Activated CD4-positive, alpha-beta T cell treated with anti-CD3 and anti-CD28 coated beads for 4 hours (primary cell): Measurements from ENCODE around the gene GRIN1.
"Not testable (repeated sequence)": the region's sequence is repeated elsewhere in the genome, so short reads cannot be mapped to it uniquely, and the experiment has no call there.

Source experiments
- DNase-seq, 2 donors: peaks; one replicate each; pipeline ENCODE4 v3.0.0-alpha.2; 2020

GRIN1 gene

GRCh38 chr9:137128862-137129455 is 10.0 kb upstream of the GRIN1 start:
- no peak for DNase-seq

GRCh38 chr9:137129456-137130175 is 9.3 kb upstream of the GRIN1 start:
- peak; percentile 84 to 86 for DNase-seq

GRCh38 chr9:137130176-137130755 is 8.7 kb upstream of the GRIN1 start:
- no peak for DNase-seq

- no peak for DNase-seq
Observed at GRCh38 chr9:137134191-137134590, 4.8 kb upstream of the GRIN1 start.

- DNase-seq: not testable (repeated sequence)
Observed at GRCh38 chr9:137135154-137135553, 3.8 kb upstream of the GRIN1 start.

GRCh38 chr9:137136261-137136880 is 2.6 kb upstream of the GRIN1 start:
- DNase-seq: no peak

GRCh38 chr9:137136881-137137607 is 1.9 kb upstream of the GRIN1 start:
- no peak for DNase-seq

GRCh38 chr9:137138058-137138721 is 764 bp upstream of the GRIN1 start:
- no peak for DNase-seq

- no peak for DNase-seq
Observed at GRCh38 chr9:137139468-137140150, 655 bp downstream of the GRIN1 start.

GRCh38 chr9:137140151-137141012 is 1.4 kb downstream of the GRIN1 start:
- DNase-seq: no peak

- no peak for DNase-seq
Observed at GRCh38 chr9:137141050-137141810, 2.3 kb downstream of the GRIN1 start.

- DNase-seq: no peak
Observed at GRCh38 chr9:137141976-137142936, 3.3 kb downstream of the GRIN1 start.

- DNase-seq: no peak
Observed at GRCh38 chr9:137143459-137143858, 4.5 kb downstream of the GRIN1 start.

- no peak for DNase-seq
Observed at GRCh38 chr9:137145731-137146526, 7.0 kb downstream of the GRIN1 start.

- no peak for DNase-seq
Observed at GRCh38 chr9:137146527-137146918, 7.6 kb downstream of the GRIN1 start.

GRCh38 chr9:137147091-137147792 is 8.3 kb downstream of the GRIN1 start:
- no peak for DNase-seq

GRCh38 chr9:137147793-137148160 is 8.8 kb downstream of the GRIN1 start:
- DNase-seq: no peak

GRCh38 chr9:137148242-137148641 is 9.3 kb downstream of the GRIN1 start:
- no peak for DNase-seq
